ENCODE data around the gene LONRF2. TPM values are rescaled to one million over a fixed set of nuclear protein-coding genes. Genes with fewer than 3 reads are reported as not detected.

Gene LONRF2
- total RNA-seq, 1 experiment from 2014 or later: 1.6 TPM

DNA sequence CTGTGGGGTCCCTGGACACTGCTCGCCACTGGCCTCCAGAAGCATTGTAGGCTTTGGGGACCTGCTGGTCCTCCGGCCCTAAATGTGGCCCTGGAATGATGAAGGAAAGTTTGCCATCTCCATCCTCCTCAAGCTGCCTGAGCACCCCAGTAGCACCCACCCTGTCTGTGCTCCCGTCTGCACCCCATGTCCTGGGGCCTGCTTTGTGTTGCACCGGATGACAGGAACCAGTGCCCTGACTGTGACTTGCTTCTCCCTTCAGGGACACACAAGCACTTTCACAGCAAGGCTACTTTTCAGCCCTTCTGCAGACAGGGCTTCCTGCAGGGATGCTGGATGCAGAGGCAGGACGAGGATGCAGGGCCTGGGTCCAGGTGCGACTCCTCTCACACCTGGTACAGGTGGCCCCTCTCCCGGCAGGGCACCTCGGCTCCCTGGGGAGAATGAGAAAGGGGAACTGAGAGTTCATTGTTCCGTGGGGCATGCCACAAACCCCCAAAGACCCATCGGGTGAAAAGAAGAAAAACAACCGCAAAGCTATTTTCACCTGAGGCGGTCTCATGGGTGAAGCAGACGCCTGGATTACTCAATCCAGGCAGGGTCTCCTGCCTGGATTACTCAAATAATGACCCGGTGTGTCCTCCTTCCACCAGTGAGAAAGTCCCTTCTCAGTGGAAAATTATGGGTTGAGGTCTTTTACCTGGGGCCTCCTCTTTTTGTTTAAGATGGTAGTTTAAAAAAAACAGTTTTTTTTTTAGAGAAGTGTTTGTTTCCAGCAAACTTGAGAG, 74.9 kb downstream of the LONRF2 start:
- RAD21 ChIA-PET (ENCODE audit: low non-redundant PET in 1 of 2, low total read pairs in 2 of 2, uncharacterized antibody in 2 of 2, unreplicated experiment in 2 of 2): no interaction called here
- CTCF ChIA-PET: no interaction called here

More for the DNA sequence above, 74.9 kb downstream of the LONRF2 start:
- POLR2A ChIA-PET: no interaction called here
- Histone ChIP-seq H3K4me1 (ENCODE audit: control insufficient read depth in 1 of 2, insufficient read depth in 2 of 2, low read length in 2 of 2) (no peaks in the 10 kb centered on the region), H3K27ac (ENCODE audit: low read depth, low read length) (no peak overlapping the region), H3K36me3 (ENCODE audit: control insufficient read depth in 1 of 2, insufficient read depth in 2 of 2, low read length in 2 of 2) (no peaks in the 10 kb centered on the region), H3K4me2 (ENCODE audit: low read length) (no peak overlapping the region), H3K9ac (ENCODE audit: low read length) (no peak overlapping the region), H3K27me3 (ENCODE audit: insufficient read depth, low read length) (no peaks in the 10 kb centered on the region), H3K9me3 (ENCODE audit: control insufficient read depth in 1 of 2, insufficient read depth in 1 of 2, low read depth in 1 of 2, low read length in 2 of 2) (no peaks in the 10 kb centered on the region), H4K20me1 (ENCODE audit: insufficient read depth) (no peaks in the 10 kb centered on the region), H2AFZ (ENCODE audit: low read depth, low read length, poor library complexity, severe bottlenecking) (no peak overlapping the region), H3K4me3 (replicated peaks in 1 of 2; ENCODE audit: low read depth in 1 of 2, low read length in 2 of 2) (no peak overlapping the region), H3K9me2 (ENCODE audit: insufficient read depth) (no peaks in the 10 kb centered on the region), H3K79me2 (ENCODE audit: insufficient read depth, low read length) (no peaks in the 10 kb centered on the region)
- no peak for DNase-seq (ENCODE audit: low read depth, low spot score)
- BruUV-seq (replicated peaks): no TSS peak
- intact Hi-C loops (cut with micrococcal nuclease): no loop called here
- TF ChIP-seq, protein P1, sequence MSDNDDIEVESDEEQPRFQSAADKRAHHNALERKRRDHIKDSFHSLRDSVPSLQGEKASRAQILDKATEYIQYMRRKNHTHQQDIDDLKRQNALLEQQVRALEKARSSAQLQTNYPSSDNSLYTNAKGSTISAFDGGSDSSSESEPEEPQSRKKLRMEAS (IDR thresholded peaks at IDR 0.05): no peak
- TF ChIP-seq EGR1 (IDR thresholded peaks at IDR 0.05; ENCODE audit: low read depth) (no peak), CBX3 (IDR thresholded peaks at IDR 0.05; ENCODE audit: low read depth) (no peak), CEBPB (IDR thresholded peaks at IDR 0.05; ENCODE audit: low read depth) (no peak), ZNF274 (IDR thresholded peaks at IDR 0.05; ENCODE audit: low read depth, low read length) (no peak), YY1 (IDR thresholded peaks at IDR 0.05; ENCODE audit: extremely low read depth, insufficient replicate concordance, low read depth, low read length) (no peak), RAD21 (IDR thresholded peaks at IDR 0.05; ENCODE audit: low read depth) (no peak), POLR2A (IDR thresholded peaks at IDR 0.05; ENCODE audit: borderline replicate concordance, extremely low read depth, insufficient read depth, insufficient read length) (no peak), REST (IDR thresholded peaks at IDR 0.05; ENCODE audit: low read depth) (no peak), EZH2 (IDR thresholded peaks at IDR 0.05) (no peak), ELF1 (IDR thresholded peaks at IDR 0.05; ENCODE audit: borderline replicate concordance, low read depth) (no peak)
- TF ChIP-seq, protein P2, sequence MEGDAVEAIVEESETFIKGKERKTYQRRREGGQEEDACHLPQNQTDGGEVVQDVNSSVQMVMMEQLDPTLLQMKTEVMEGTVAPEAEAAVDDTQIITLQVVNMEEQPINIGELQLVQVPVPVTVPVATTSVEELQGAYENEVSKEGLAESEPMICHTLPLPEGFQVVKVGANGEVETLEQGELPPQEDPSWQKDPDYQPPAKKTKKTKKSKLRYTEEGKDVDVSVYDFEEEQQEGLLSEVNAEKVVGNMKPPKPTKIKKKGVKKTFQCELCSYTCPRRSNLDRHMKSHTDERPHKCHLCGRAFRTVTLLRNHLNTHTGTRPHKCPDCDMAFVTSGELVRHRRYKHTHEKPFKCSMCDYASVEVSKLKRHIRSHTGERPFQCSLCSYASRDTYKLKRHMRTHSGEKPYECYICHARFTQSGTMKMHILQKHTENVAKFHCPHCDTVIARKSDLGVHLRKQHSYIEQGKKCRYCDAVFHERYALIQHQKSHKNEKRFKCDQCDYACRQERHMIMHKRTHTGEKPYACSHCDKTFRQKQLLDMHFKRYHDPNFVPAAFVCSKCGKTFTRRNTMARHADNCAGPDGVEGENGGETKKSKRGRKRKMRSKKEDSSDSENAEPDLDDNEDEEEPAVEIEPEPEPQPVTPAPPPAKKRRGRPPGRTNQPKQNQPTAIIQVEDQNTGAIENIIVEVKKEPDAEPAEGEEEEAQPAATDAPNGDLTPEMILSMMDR (IDR thresholded peaks at IDR 0.05 in 2 of 3, conservative IDR thresholded peaks at IDR 0.05 in 1 of 3; ENCODE audit: borderline replicate concordance in 1 of 3, insufficient read depth in 1 of 3, low read depth in 2 of 3, low read length in 2 of 3): no peak
- TF ChIP-seq, protein P3, sequence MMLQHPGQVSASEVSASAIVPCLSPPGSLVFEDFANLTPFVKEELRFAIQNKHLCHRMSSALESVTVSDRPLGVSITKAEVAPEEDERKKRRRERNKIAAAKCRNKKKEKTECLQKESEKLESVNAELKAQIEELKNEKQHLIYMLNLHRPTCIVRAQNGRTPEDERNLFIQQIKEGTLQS (IDR thresholded peaks at IDR 0.05): no peak
- ATAC-seq: no peak

Measured in HCT116 (cell line).